Measurements from ENCODE around the gene TRIM28.
"Not testable (repeated sequence)": the region's sequence is repeated elsewhere in the genome, so short reads cannot be mapped to it uniquely, and the experiment has no call there.

The TRIM28 gene

DNA sequence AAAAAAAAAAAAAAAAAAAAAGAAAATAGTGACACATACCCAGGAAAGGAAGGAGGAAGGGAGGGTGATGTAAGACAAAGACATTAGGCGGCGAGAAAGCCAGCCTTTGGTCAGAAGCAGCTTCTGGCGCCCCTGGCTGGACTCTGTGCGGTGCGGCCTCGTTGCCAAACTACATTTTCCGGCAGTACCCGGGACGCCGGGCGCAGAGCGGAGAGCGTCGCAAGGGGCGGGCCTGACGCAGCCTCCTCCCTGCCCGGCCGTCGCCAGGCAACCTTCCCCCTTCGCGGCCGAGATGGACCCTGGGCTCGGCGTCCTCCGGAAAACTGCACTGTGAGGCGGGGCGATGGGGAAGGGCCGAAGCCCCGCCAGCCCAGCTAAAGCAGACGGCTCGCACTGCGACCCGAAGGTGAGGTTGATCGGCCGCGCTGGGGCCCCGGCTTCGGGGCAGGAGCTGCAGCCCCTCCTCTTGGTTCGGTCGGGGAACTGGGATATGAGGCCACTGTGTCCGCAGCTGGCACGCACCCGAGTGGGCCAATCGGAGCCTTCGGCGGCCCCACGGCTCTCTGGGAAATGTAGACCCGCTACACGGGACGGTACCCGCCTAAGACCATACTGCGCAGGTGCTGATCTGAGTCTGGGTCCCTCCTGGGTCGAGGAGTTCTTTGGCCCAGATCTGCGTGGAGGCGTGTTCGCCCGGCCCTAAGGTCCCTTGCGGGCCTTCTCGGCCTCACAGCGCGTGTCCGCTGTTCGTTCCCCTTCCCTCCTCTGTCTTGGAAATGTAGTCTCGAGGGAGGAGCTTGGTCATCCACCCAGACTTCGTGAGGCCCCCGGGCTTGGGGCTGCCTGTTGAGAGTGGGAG, 31.5 kb downstream of the TRIM28 start:
- DNase-seq, result peak; percentile 93
- TF ChIP-seq, protein P1, sequence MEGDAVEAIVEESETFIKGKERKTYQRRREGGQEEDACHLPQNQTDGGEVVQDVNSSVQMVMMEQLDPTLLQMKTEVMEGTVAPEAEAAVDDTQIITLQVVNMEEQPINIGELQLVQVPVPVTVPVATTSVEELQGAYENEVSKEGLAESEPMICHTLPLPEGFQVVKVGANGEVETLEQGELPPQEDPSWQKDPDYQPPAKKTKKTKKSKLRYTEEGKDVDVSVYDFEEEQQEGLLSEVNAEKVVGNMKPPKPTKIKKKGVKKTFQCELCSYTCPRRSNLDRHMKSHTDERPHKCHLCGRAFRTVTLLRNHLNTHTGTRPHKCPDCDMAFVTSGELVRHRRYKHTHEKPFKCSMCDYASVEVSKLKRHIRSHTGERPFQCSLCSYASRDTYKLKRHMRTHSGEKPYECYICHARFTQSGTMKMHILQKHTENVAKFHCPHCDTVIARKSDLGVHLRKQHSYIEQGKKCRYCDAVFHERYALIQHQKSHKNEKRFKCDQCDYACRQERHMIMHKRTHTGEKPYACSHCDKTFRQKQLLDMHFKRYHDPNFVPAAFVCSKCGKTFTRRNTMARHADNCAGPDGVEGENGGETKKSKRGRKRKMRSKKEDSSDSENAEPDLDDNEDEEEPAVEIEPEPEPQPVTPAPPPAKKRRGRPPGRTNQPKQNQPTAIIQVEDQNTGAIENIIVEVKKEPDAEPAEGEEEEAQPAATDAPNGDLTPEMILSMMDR (IDR thresholded peaks at IDR 0.05; ENCODE audit: low read depth, low read length), result no peak
- peak overlapping the region; percentile 83 for H3K27ac ChIP-seq
- H3K36me3 ChIP-seq, result peaks cover 8% of the 10 kb centered on the region
- H3K4me3 ChIP-seq (ENCODE audit: low read depth, low read length), result peak overlapping the region; percentile 76
- H3K27me3 ChIP-seq (ENCODE audit: insufficient read depth, low read depth, severe bottlenecking), result no peaks in the 10 kb centered on the region
- H3K9me3 ChIP-seq (ENCODE audit: severe bottlenecking), result no peaks in the 10 kb centered on the region

DNA sequence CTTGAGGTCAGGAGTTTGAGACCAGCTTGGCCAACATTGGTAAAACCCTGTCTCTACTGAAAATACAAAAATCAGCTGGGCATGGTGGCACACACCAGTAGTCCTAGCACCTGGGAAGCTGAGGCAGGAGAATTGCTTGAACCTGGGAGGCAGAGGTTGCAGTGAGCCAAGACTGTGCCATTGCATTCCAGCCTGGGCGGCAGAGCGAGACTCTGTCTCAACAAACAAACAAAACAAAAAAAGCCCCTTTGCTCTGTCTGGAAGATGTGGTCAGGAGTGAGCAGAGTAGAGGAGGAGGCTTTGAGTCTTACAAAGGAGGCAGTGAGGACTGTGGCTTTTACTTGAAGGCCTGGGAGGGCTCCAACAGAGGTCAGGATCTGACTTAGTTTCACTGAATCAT, 33.7 kb downstream of the TRIM28 start:
- peaks cover 11% of the 10 kb centered on the region for H3K36me3 ChIP-seq
- not testable (repeated sequence) for H3K27me3 ChIP-seq (ENCODE audit: insufficient read depth, low read depth, severe bottlenecking); H3K9me3 ChIP-seq (ENCODE audit: severe bottlenecking); H3K4me3 ChIP-seq (ENCODE audit: low read depth, low read length); DNase-seq; H3K27ac ChIP-seq

DNA sequence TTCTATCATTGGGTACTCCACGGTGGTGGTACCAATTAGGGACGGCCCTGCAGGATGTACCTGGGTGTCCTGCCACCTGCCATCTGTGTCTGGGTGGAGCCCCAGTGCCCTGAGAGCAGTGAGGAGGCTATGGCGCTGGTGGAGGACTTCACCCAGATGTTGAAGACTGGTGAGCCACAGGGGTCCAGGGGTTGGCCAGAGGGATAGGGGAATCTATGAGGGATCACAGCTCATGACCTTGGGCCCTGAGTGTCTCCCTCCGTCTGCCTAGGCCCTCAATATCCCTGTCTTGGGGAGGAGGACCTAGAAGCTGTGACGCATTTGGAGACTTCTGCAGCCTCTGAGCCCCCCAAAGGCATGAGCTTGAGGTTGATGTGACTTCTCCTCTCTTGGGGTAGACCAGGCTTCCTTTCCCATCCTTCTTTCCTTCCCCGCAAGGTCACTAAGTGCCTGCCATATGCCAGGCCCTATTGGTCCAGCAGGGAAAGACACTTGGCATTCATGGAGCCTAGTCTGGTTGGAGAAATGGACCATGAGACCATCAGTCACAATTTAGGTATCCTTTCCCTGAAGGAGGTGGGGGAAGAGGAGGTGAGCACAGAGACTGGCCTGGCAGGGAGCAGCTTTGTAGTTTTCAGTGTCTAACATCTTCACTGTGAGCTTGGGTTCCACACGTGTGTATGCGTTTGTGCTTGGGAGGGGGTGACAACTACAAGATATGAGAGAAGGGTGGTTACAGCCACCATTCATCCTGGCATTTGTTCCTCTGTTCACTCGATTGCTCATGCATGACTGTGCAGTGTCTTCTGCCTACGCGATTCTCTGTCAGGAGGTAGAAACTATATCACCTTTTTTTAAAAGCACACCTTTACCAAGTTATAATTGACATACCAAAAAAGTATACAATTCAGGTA, 34.4 kb downstream of the TRIM28 start:
- DNase-seq, result no peak
- H3K4me3 ChIP-seq (ENCODE audit: low read depth, low read length), result no peak overlapping the region
- peaks cover 16% of the 10 kb centered on the region for H3K36me3 ChIP-seq
- TF ChIP-seq, protein P1 (IDR thresholded peaks at IDR 0.05; ENCODE audit: low read depth, low read length), result no peak
- no peaks in the 10 kb centered on the region for H3K27me3 ChIP-seq (ENCODE audit: insufficient read depth, low read depth, severe bottlenecking)
- no peak overlapping the region for H3K27ac ChIP-seq
- no peaks in the 10 kb centered on the region for H3K9me3 ChIP-seq (ENCODE audit: severe bottlenecking)

DNA sequence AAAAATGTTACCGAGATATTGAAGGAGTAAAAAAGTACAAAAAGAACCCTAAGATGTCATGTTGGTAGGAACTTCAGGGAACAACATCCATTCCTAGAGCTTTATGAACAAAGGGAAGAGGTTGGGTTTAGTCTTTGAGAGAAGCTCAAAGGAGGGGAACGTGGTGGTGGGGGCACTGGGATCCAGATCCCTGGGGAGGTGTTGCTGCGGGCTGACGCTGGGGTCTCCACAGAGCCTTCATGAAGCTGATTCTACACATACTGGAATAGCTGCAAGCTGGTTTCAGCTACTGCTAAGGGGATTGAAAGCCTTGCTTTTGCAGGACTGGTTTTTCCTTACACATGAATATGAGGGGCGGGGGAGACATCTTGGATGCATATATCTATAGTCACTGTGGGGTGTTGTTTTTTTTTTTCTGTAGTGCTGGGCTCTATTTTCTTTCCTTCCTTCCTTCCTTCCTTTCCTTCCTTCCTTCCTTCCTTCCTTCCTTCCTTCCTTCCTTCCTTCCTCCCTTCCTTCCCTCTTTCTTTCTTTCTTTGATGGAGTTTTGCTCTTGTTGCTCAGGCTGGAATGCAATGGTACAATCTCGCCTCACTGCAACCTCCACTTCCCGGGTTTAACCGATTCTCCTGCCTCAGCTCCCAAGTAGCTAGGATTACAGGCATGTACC, 35.7 kb downstream of the TRIM28 start:
- H3K4me3 ChIP-seq (ENCODE audit: low read depth, low read length), result no peak overlapping the region
- H3K9me3 ChIP-seq (ENCODE audit: severe bottlenecking), result no peaks in the 10 kb centered on the region
- DNase-seq, result no peak
- H3K36me3 ChIP-seq, result peaks cover 16% of the 10 kb centered on the region
- H3K27me3 ChIP-seq (ENCODE audit: insufficient read depth, low read depth, severe bottlenecking), result no peaks in the 10 kb centered on the region
- TF ChIP-seq, protein P1 (IDR thresholded peaks at IDR 0.05; ENCODE audit: low read depth, low read length), result no peak
- no peak overlapping the region for H3K27ac ChIP-seq

DNA sequence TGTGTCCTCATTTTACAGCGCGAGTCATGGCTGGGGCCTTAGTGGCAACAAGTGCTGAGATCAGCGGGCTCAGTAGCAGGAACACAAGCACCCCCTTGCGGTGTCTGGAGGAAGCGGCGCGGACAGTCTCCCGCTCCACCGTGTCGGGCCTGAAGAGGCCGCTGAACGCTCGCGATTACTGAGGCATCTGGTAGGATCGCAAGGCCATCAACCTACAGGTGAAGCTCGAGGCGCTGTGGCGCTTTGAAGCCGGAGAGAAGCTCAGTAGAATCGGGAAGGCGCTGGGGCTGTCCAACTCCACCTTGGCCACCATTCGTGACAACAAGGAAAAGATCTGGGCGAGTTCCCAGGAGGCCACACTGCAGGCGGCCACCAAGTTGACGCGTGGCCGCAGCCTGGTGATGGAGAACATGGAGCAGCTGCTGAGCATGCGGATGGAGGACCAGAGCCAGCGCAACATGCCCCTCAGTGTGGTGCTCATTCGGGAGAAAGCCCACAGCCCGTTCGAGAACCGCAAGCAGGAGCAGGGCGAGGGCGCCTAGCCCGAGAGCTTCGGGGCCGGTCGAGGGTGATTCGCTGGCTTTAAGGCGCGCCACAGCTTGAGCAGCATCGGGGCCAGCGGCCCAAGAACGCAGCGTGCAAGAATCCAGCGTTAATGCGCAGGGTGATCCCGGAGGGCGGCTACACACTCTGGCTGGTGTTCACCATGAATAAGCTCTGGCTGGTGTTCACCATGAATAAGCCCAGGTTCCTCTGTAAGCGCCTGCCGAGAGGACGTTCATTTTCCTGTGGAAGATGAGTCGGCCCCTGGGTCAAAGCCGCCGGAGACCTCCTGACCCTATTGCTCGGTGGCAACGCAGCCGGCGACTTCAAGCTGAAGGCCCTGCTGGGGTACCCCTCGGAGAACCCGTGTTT, 37.6 kb downstream of the TRIM28 start:
- no peak overlapping the region for H3K4me3 ChIP-seq (ENCODE audit: low read depth, low read length)
- H3K9me3 ChIP-seq (ENCODE audit: severe bottlenecking), result no peaks in the 10 kb centered on the region
- TF ChIP-seq, protein P1 (IDR thresholded peaks at IDR 0.05; ENCODE audit: low read depth, low read length), result peak; percentile 87
- H3K27me3 ChIP-seq (ENCODE audit: insufficient read depth, low read depth, severe bottlenecking), result no peaks in the 10 kb centered on the region
- DNase-seq, result peak; percentile 82
- peaks cover 16% of the 10 kb centered on the region for H3K36me3 ChIP-seq
- peak overlapping the region; percentile 6; the same call in 1 of the 2 replicates for H3K27ac ChIP-seq
